SU-DHL-6 (cell line): Measurements from ENCODE around the gene ELMO2.

Experiments used
- H2AFZ ChIP-seq: fragments of 200-600 bp; sonication (generic); 2 replicates; pipeline ENCODE4 v1.6.1; 2014; ENCODE audit warnings: low read depth, mild to moderate bottlenecking, moderate library complexity, mixed read lengths, antibody characterized with exemption, low read length; ENCODE audit not compliant: severe bottlenecking
- H3F3A ChIP-seq: fragments of 200-600 bp; shearing (Covaris generic); 2 replicates; pipeline ENCODE4 v1.6.0; 2016; ENCODE audit warnings: antibody characterized with exemption, mild to moderate bottlenecking; ENCODE audit not compliant: insufficient read depth
- H3K27ac ChIP-seq: fragments of 200-600 bp; sonication (generic); 2 replicates; pipeline ENCODE4 v1.5.1; 2016; ENCODE audit warnings: low read depth, mild to moderate bottlenecking, low read length, moderate library complexity, mixed read lengths
- H3K27me3 ChIP-seq: fragments of 200-600 bp; sonication (generic), shearing (Covaris generic); 2 replicates; pipeline ENCODE4 v1.6.0; 2014; ENCODE audit warnings: mild to moderate bottlenecking, low read length
- H3K36me3 ChIP-seq: fragments of 200-600 bp; sonication (generic); 2 replicates; pipeline ENCODE4 v1.6.1; 2014; ENCODE audit warnings: mild to moderate bottlenecking, low read length, mixed read lengths
- H3K4me2 ChIP-seq: fragments of 300-600, 200-600 bp; shearing (Covaris generic), sonication (generic); 2 replicates; pipeline ENCODE4 v1.6.0; 2014; ENCODE audit warnings: low read length, low read depth, mild to moderate bottlenecking; ENCODE audit not compliant: poor library complexity, severe bottlenecking
- H3K4me3 ChIP-seq: fragments of 200-600 bp; sonication (generic); 2 replicates; pipeline ENCODE4 v1.5.1; 2014; ENCODE audit warnings: antibody characterized with exemption, low read length, mild to moderate bottlenecking, mixed read lengths; ENCODE audit not compliant: insufficient read depth, poor library complexity, severe bottlenecking
- H3K79me2 ChIP-seq: fragments of 200-600 bp; sonication (generic); 2 replicates; pipeline ENCODE4 v1.6.1; 2014; ENCODE audit warnings: mild to moderate bottlenecking, low read length, moderate library complexity; ENCODE audit not compliant: insufficient read depth
- H3K9ac ChIP-seq: fragments of 200-600 bp; sonication (generic); 2 replicates; pipeline ENCODE4 v1.7.0; 2014; ENCODE audit warnings: mild to moderate bottlenecking, low read length
- H3K9me2 ChIP-seq: fragments of 200-600 bp; sonication (generic); replicated peaks from 2 replicates; pipeline ENCODE4 v1.6.1; 2014; ENCODE audit warnings: low read length; ENCODE audit not compliant: insufficient read depth
- H3K9me3 ChIP-seq: fragments of 200-600 bp; sonication (generic); 2 replicates; pipeline ENCODE4 v1.6.1; 2014; ENCODE audit warnings: low read length, mixed read lengths; ENCODE audit not compliant: insufficient read depth
- H4K20me1 ChIP-seq: fragments of 200-600 bp; sonication (generic); 2 replicates; pipeline ENCODE4 v1.6.1; 2014; ENCODE audit warnings: low read depth, mild to moderate bottlenecking, antibody characterized with exemption, low read length, moderate library complexity, mixed read lengths
- CTCF ChIP-seq: fragments of 200-600 bp; sonication (generic); IDR thresholded peaks from one replicate; pipeline ENCODE4 v1.5.1; 2017; ENCODE audit warnings: antibody characterized with exemption, mild to moderate bottlenecking, low read length, moderate library complexity; ENCODE audit not compliant: insufficient read depth, poor library complexity, severe bottlenecking
- EZH2phosphoT487 ChIP-seq: fragments of 200-600 bp; sonication (generic), shearing (Covaris generic); conservative IDR thresholded peaks from 2 replicates; pipeline ENCODE4 v1.6.1; 2018; ENCODE audit warnings: mild to moderate bottlenecking, antibody characterized with exemption, low read length, moderate library complexity, mixed read lengths

ELMO2 gene

GRCh38 chr20:46362921-46363867 lies 43.2 kb downstream of the ELMO2 start:
- H4K20me1 ChIP-seq = no peaks in the 10 kb centered on the region; the same call in 1 of the 2 replicates
- peak overlapping the region; percentile 89 for H3K4me2 ChIP-seq
- H3K9me2 ChIP-seq = no peaks in the 10 kb centered on the region
- peak overlapping the region; percentile 86 for H3K9ac ChIP-seq
- no peaks in the 10 kb centered on the region for H3K9me3 ChIP-seq
- H3K4me3 ChIP-seq = peak overlapping the region; percentile 79
- H3K27me3 ChIP-seq = no peaks in the 10 kb centered on the region
- no peak overlapping the region for H3K27ac ChIP-seq
- H3F3A ChIP-seq = no peaks in the 10 kb centered on the region
- TF ChIP-seq CTCF (no peak), EZH2phosphoT487 (no peak)
- no peaks in the 10 kb centered on the region for H3K36me3 ChIP-seq
- H3K79me2 ChIP-seq = peaks cover 17% of the 10 kb centered on the region
- no peak overlapping the region for H2AFZ ChIP-seq

- no peak for TF ChIP-seq EZH2phosphoT487
- TF ChIP-seq CTCF = no peak
- Histone ChIP-seq H3K79me2 (peaks cover 17% of the 10 kb centered on the region), H4K20me1 (no peaks in the 10 kb centered on the region; the same call in 1 of the 2 replicates), H3K9me2 (no peaks in the 10 kb centered on the region), H3K4me2 (no peak overlapping the region), H3K36me3 (no peaks in the 10 kb centered on the region), H3F3A (no peaks in the 10 kb centered on the region), H3K4me3 (no peak overlapping the region), H3K9ac (no peak overlapping the region), H2AFZ (no peak overlapping the region), H3K27me3 (no peaks in the 10 kb centered on the region), H3K27ac (no peak overlapping the region), H3K9me3 (no peaks in the 10 kb centered on the region)
Measured at GRCh38 chr20:46361811-46362210, 44.6 kb downstream of the ELMO2 start.

- H2AFZ ChIP-seq = no peak overlapping the region
- H3K27ac ChIP-seq = no peak overlapping the region
- H3F3A ChIP-seq = no peaks in the 10 kb centered on the region
- no peaks in the 10 kb centered on the region for H3K27me3 ChIP-seq
- no peaks in the 10 kb centered on the region for H3K36me3 ChIP-seq
- no peak overlapping the region for H3K9ac ChIP-seq
- H3K79me2 ChIP-seq = peaks cover 17% of the 10 kb centered on the region
- no peak overlapping the region for H3K4me3 ChIP-seq
- no peaks in the 10 kb centered on the region for H3K9me3 ChIP-seq
- no peaks in the 10 kb centered on the region; the same call in 1 of the 2 replicates for H4K20me1 ChIP-seq
- no peaks in the 10 kb centered on the region for H3K9me2 ChIP-seq
- no peak overlapping the region for H3K4me2 ChIP-seq
- TF ChIP-seq EZH2phosphoT487 (no peak), CTCF (no peak)
Measured at GRCh38 chr20:46361381-46361780, 45.0 kb downstream of the ELMO2 start.
